WERI-Rb-1 (cell line): ENCODE measurements around the gene KCND3.
"Not testable (repeated sequence)": the region's sequence is repeated elsewhere in the genome, so short reads cannot be mapped to it uniquely, and the experiment has no call there.

ENCODE experiments used
- DNase-seq: peaks from one replicate; pipeline ENCODE4 v3.0.0-alpha.2; 2020
- H3K27ac ChIP-seq: fragments of 250-450 bp; sonication (Bioruptor Pico); 2 replicates; pipeline ENCODE4 v1.5.1; 2020; ENCODE audit warnings: mild to moderate bottlenecking, moderate library complexity
- H3K27me3 ChIP-seq: fragments of 250-450 bp; sonication (Bioruptor Pico); 2 replicates; pipeline ENCODE4 v1.5.1; 2021; ENCODE audit warnings: mild to moderate bottlenecking, low read depth, moderate library complexity; ENCODE audit not compliant: insufficient read depth, severe bottlenecking
- H3K36me3 ChIP-seq: fragments of 250-450 bp; sonication (Bioruptor Pico); 2 replicates; pipeline ENCODE4 v1.5.1; 2020; ENCODE audit warnings: mild to moderate bottlenecking, moderate library complexity
- H3K4me3 ChIP-seq: 2 replicates; pipeline ENCODE4 v1.5.1; 2011; ENCODE audit warnings: low read depth, mild to moderate bottlenecking, control low read depth, low read length
- H3K9me3 ChIP-seq: fragments of 250-450 bp; sonication (Bioruptor Pico); 2 replicates; pipeline ENCODE4 v1.5.1; 2021; ENCODE audit warnings: mild to moderate bottlenecking, moderate library complexity; ENCODE audit not compliant: severe bottlenecking
- TF ChIP-seq, protein P1 (sequence below): IDR thresholded peaks from 2 replicates; pipeline ENCODE4 v1.5.1; 2011; ENCODE audit warnings: low read depth, mild to moderate bottlenecking, control low read depth, inconsistent platforms, low read length

The KCND3 gene

DNA sequence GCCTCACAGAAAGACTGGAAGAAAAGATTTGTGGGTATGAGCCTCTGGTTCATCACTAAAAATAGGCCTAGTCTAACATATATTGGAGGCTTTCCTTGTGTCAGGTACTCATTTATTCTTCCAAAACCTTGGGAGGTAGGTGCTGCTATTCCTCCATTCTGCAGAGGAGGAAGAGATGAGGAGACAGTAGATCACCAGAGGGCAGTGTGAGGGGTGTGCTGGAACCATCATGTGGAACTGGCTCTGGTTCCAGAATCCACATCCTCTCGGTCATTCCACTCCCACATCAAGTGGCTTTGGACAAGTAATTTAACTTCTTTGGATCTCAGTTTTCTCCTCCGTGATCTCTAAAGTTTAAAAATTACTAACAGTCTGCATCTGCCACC is 242.9 kb downstream of the KCND3 start:
- TF ChIP-seq, protein P1, sequence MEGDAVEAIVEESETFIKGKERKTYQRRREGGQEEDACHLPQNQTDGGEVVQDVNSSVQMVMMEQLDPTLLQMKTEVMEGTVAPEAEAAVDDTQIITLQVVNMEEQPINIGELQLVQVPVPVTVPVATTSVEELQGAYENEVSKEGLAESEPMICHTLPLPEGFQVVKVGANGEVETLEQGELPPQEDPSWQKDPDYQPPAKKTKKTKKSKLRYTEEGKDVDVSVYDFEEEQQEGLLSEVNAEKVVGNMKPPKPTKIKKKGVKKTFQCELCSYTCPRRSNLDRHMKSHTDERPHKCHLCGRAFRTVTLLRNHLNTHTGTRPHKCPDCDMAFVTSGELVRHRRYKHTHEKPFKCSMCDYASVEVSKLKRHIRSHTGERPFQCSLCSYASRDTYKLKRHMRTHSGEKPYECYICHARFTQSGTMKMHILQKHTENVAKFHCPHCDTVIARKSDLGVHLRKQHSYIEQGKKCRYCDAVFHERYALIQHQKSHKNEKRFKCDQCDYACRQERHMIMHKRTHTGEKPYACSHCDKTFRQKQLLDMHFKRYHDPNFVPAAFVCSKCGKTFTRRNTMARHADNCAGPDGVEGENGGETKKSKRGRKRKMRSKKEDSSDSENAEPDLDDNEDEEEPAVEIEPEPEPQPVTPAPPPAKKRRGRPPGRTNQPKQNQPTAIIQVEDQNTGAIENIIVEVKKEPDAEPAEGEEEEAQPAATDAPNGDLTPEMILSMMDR = no peak
- Histone ChIP-seq H3K9me3 (peaks cover 3% of the 10 kb centered on the region), H3K36me3 (no peaks in the 10 kb centered on the region), H3K27ac (no peak overlapping the region), H3K27me3 (no peaks in the 10 kb centered on the region), H3K4me3 (no peak overlapping the region)
- no peak for DNase-seq

DNA sequence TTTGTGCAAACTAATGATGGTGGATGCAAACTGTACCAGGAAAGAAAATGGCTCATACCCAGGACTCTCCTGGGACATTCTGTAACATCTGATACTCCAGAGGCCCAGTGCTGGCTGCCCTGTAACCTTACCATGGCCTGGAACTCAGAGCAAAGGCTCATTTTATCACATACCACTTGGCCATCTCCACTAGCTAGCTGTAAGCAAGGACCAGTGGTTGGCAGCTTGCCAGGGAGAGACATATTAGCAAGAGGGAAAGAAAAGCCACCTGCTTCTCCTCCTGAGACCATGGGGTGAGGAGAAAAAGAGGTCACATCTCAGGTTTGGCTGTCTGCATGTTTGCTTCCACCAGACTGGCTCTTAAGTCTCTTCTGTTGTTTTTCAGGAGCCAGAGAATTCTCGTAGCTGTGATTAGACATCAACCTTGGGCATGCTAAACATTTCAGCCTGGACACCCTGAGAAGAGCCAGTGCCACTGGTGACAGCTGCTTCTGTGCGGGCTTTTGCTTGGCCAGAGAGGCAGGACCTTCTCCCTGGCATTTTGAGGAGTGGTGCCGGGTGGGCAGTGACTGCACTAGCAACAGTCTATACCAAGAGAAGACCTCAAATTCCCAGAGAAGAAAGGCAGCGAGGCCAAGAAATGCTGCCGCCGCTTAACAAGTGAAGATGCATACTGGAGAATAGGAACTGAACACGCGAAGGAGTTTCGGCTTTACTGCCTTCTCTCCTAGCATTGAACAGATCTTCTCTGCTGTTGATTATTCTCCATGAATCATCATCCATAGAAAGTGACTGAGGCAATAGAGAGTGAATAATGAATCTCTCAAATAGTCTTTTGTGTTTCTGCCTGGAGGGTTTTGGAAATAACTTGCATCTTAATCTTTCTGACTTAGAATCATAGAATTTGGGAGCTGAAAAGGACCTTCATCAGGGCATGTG is 243.5 kb downstream of the KCND3 start:
- peaks cover 3% of the 10 kb centered on the region for H3K9me3 ChIP-seq
- H3K27me3 ChIP-seq = no peaks in the 10 kb centered on the region
- DNase-seq = no peak
- no peaks in the 10 kb centered on the region for H3K36me3 ChIP-seq
- H3K4me3 ChIP-seq = no peak overlapping the region
- TF ChIP-seq, protein P1 = no peak
- no peak overlapping the region for H3K27ac ChIP-seq

DNA sequence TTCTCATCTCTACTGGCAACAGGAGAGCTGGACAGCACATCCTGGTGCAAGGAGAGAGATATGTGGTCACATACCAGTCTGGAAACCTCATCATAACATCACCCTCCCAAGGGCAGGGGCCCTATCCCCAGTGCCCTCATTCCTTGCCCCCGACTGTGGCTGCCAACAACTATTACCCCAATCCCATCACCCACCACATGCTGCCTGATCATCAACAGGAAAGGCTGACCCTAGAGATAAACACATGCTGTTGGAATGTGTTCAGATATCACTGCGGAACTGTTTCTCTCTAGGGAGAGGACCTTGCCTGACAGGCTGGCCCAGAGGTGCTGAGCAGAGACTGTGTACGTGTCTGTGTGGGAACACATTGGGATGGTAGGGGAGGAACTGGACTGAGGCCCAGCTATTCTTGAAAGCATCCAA is 245.8 kb downstream of the KCND3 start:
- no peak overlapping the region for H3K27ac ChIP-seq
- H3K36me3 ChIP-seq = no peaks in the 10 kb centered on the region
- peaks cover 3% of the 10 kb centered on the region for H3K9me3 ChIP-seq
- TF ChIP-seq, protein P1 = no peak
- no peaks in the 10 kb centered on the region for H3K27me3 ChIP-seq
- H3K4me3 ChIP-seq = no peak overlapping the region
- no peak for DNase-seq

DNA sequence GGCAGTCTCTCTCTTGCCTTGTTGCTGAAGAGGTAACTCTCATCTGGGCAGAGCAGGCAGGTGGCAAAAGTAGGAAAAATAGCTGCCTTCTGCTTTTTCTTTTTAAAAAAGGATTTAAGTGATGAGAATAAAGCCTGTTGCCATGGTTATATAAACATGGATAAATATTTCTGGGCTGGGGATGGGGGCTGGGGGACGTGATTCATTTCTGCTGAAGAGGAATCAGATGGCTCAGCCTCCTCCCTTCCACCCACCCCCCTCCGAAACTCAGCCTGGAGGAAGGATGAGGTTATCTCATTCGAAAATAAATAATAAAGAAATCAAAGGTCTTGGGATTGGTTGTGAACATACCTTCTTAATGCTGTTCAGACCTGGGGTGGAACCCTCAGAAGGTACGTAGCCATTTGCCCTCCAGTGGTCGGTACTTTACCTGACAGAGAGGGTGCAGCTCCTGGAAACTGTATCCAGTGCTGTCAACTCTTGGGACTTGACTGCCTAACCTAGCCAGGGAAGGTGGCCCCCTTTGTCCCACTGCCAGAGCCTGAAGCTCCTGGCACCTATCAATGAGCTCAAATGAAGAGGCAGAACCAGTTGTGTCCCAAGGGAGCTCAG is 246.4 kb downstream of the KCND3 start:
- Histone ChIP-seq H3K27me3 (no peaks in the 10 kb centered on the region), H3K36me3 (no peaks in the 10 kb centered on the region), H3K27ac (no peak overlapping the region), H3K4me3 (no peak overlapping the region), H3K9me3 (peaks cover 3% of the 10 kb centered on the region)
- DNase-seq = no peak
- TF ChIP-seq, protein P1 = no peak

DNA sequence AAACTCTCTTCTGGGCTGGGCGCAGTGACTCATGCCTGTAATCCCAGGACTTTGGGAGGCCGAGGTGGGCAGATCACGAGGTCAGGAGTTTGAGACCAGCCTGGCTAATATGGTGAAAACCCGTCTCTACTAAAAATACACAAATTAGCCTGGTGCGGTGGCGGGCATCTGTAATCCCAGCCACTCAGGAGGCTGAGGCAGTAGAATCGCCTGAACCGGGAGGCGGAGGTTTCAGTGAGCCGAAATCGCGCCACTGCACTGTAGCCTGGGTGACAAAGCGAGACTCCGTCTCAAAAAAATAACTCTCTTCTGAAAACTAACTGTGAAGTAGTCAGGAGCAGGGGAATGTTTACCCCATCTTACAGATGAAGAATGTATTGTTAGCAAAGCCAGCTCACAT is 247.2 kb downstream of the KCND3 start:
- H3K27ac ChIP-seq, DNase-seq: not testable (repeated sequence)

DNA sequence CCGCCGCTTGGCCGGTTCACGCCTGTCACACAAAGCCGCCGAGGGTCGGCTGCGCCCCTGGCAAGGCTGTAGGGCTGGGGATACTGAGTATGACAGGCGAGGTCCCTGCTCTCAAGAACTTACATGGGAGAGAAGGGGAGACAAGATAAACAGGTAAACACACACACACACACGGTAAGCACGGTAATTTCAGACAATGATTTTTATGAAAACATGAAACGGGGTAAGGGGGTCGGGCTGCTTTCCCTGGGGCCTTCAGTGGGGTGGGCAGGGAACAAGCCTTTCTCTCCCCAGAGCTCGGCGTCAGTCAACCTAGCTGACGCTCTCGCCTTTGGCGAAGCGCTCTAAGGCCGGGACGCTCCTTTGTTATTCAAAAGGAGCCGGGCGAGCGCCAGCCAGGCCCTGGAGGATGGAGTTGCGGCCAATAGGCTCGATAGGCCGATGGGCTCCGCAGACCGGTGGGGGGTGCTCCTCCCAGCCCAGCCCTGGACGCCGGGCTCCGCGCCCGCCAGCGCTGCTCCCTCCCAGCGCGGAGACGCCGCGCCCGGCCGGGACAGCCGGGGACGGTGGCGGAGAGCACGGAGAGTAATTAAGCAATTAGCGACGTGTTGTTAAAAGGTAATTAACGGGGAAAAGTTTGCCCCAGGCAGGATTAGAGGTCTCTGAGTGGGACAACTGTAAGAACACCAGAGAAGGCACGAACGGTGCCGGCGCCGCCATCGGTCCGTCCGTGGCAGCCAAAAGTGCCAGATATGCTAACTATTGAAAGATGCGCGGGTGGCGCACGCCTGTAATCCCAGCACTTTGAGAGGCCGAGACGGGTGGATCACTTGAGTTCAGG is 249.3 kb downstream of the KCND3 start:
- Histone ChIP-seq H3K36me3 (peaks cover 15% of the 10 kb centered on the region), H3K4me3 (peak overlapping the region; percentile 68), H3K27me3 (no peaks in the 10 kb centered on the region), H3K9me3 (no peaks in the 10 kb centered on the region), H3K27ac (peak overlapping the region; percentile 77)
- TF ChIP-seq, protein P1 = 0 out of 2 replicates have a peak, but pooled peaks have one; percentile 9
- peak; percentile 63 for DNase-seq

More for the DNA sequence above, 247.2 kb downstream of the KCND3 start:
- not testable (repeated sequence) for H3K27me3 ChIP-seq, H3K9me3 ChIP-seq, H3K4me3 ChIP-seq, H3K36me3 ChIP-seq
